Astrocyte of the spinal cord (primary cell): ENCODE results near the gene C1orf116.

Experiments
- DNase-seq: peaks from one replicate; pipeline ENCODE4 v3.0.0; 2011; ENCODE audit warnings: low read depth, low spot score
- H3K4me3 ChIP-seq: 2 replicates; pipeline ENCODE4 v1.5.1; 2011; ENCODE audit warnings: low read depth, mild to moderate bottlenecking, low read length, moderate library complexity
- CTCF ChIP-seq: IDR thresholded peaks from 2 replicates; pipeline ENCODE4 v1.5.1; 2012; ENCODE audit warnings: low read depth, mild to moderate bottlenecking, low read length, inconsistent platforms
- in situ Hi-C: cut with HindIII; loops from 2 replicates; pipeline ENCODE4 v1.10.0; 2017; ENCODE audit warnings: low sequenced_read_pairs

C1orf116 gene

GRCh38 chr1:207062058-207062457 lies 29.5 kb upstream of the C1orf116 start:
- no peak for TF ChIP-seq CTCF
- DNase-seq, result no peak
- in situ Hi-C loops, result no loop called here
- no peak overlapping the region for H3K4me3 ChIP-seq

GRCh38 chr1:207060596-207060995 lies 28.0 kb upstream of the C1orf116 start:
- TF ChIP-seq CTCF, result no peak
- H3K4me3 ChIP-seq, result no peak overlapping the region
- DNase-seq, result no peak
- in situ Hi-C loops, result no loop called here

DNA sequence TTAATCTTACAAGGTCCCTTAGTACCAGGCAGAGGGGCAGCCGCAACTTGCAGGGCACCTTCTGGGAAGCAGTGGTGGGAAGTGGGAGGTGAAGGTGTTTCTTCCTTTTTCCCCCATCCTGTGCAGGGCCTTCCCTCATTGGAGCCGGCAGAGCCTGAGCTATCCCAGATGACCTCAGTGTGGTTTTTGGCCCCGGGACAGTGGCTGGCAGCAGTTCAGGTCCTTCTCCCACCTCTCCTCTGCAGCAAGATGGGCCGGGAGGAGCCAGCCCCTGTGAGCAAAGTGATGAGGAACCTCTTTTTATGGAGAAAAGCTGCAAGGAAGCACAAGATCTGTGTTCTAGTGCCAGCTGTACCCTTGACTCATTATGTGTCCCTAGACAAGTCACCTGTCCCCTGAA lies 27.3 kb upstream of the C1orf116 start:
- in situ Hi-C loops, result no loop called here
- no peak for TF ChIP-seq CTCF
- DNase-seq, result no peak

DNA sequence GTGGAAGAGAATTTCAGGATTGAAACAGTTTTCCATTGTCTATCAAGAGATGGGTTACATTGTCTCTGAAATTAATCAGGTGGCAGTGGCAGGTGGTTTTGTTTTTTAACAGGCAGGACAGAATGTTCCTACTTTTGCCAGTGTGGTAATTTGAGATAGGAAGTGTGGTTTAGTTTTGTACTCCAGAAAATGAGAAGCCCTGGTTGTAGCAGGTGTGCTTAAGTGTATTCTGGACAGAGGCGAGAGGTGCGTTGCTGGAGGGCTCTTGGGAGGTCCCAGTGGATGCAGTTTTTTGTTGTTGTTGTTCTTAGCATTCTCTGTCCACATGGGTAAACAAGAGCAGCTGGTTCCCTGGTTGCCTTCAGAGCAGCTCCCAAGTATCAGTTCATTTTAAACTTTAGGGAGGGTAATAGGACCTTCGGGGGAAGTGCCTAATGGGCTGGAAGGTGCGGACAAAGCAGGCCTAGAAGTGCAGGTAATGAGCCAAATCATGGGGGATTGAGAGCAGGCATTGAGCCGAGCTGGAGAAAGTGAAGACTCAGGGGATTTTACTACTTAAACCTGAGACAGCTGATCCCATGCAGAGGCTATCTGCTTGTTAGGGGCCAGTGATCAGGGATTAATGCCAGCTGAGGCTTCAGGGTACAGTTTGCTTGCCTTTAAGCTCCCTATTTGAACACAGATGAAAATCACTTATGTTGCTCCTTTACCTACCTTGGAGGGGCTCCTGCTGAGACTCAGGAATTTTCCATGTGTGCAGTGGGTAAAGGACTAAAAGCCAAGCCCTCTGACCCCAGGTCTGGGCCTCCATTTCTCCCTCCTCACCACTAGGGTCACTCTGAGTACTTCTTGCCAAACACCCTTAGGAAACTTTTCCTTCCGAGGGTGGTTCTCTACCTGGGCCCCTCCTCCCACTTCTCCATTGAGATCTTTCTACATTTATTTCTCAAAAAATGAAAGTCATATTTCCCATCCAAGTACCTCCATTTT lies 26.6 kb upstream of the C1orf116 start:
- TF ChIP-seq CTCF, result no peak
- in situ Hi-C loops, result no loop called here
- no peak for DNase-seq

More for the DNA sequence above, 27.3 kb upstream of the C1orf116 start:
- no peak overlapping the region for H3K4me3 ChIP-seq

GRCh38 chr1:207058252-207058651 lies 25.7 kb upstream of the C1orf116 start:
- no peak for TF ChIP-seq CTCF
- H3K4me3 ChIP-seq, result no peak overlapping the region
- DNase-seq, result no peak
- in situ Hi-C loops, result no loop called here

More for the DNA sequence above, 26.6 kb upstream of the C1orf116 start:
- H3K4me3 ChIP-seq, result no peak overlapping the region

DNA sequence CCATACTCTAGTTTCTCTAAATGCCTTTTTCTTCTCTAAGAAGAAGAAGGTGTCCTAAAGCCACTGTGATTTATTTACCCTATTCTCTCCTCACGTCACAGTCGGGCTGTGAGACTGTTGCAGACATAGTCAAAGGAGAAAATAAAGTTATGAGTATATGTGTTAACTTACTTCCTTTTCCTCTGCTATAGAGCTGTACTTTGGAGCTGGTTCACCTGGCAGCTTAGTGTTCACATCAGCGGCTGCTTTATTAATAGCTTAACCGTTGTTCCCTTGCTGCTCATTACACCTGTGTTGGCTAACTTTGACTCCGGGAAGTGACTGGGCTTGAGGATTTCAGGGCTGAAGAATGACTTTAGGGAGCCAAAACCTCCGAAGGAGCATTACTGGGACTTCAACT lies 24.1 kb upstream of the C1orf116 start:
- no peak overlapping the region for H3K4me3 ChIP-seq
- in situ Hi-C loops, result no loop called here
- no peak for TF ChIP-seq CTCF
- no peak for DNase-seq
